H7 (cell line): ENCODE data around the gene TTLL10. TPM values are rescaled to one million over a fixed set of nuclear protein-coding genes. Genes with fewer than 3 reads are reported as not detected.
"Not testable (repeated sequence)": the region's sequence is repeated elsewhere in the genome, so short reads cannot be mapped to it uniquely, and the experiment has no call there.

Experiments used
- DNase-seq: peaks from one replicate; pipeline ENCODE4 v3.0.0; 2012
- H3K27me3 ChIP-seq: 2 replicates; pipeline ENCODE4 v1.6.0; 2011; ENCODE audit warnings: mild to moderate bottlenecking, low read length; ENCODE audit not compliant: control insufficient read depth, insufficient read depth
- H3K36me3 ChIP-seq: replicated peaks from 2 replicates; pipeline ENCODE4 v1.5.1; 2011; ENCODE audit warnings: low read length; ENCODE audit not compliant: control insufficient read depth, insufficient read depth
- H3K4me3 ChIP-seq: 2 replicates; pipeline ENCODE4 v1.5.1; 2011; ENCODE audit warnings: low read depth, mild to moderate bottlenecking, control low read depth, low read length, moderate library complexity; ENCODE audit not compliant: insufficient read depth
- total RNA-seq: library from RNA; depleted of rRNA; stranded (reverse); fragments of >200 nt; shearing (Covaris generic); gene quantifications from 2 replicates; pipeline ENCODE4 v1.2.3, GENCODE V29; 2014

The TTLL10 gene
- total RNA-seq, 1 experiment from 2014 or later = not detected

DNA sequence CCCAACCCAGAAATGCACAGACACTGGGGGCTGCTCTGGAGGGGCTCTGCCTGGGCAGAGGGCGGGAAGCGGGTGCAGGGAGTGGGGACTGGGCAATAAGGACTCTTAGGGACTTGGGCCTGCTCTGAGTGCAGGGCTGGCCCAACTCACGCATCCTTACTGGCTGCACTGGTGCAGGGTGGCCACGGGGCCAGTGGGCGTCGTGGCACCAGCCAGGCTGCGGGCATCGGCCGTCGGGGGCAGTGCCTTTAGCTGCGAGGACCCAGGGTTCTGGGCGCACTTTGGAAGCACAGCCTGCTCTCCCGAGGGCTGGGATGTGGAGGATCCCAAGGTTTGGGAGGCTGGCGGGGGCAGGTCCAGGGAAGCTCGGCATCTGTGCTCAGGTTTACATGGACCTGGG is 27.1 kb upstream of the TTLL10 start:
- H3K36me3 ChIP-seq = no peaks in the 10 kb centered on the region
- no peaks in the 10 kb centered on the region for H3K27me3 ChIP-seq
- no peak overlapping the region for H3K4me3 ChIP-seq
- DNase-seq = no peak

DNA sequence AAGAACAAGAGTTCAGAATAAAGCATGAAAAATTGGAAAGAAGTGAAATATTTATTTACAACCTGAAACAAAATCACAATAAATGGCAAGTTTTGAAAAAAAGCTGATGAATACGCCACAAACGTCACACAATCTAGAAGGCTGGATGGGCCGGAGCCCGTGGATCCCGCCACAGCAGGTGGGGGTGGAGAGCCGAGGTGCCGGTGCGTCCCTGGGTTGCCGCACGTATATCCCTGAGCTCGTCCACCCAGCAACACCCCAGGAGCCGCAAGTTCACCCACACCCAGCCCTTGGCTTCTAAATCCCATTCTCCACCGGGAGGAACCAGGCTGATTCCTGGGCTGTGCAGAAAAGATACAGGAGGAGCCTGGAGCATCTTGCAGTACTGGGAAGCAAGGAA is 25.6 kb upstream of the TTLL10 start:
- no peaks in the 10 kb centered on the region for H3K27me3 ChIP-seq
- DNase-seq = no peak

DNA sequence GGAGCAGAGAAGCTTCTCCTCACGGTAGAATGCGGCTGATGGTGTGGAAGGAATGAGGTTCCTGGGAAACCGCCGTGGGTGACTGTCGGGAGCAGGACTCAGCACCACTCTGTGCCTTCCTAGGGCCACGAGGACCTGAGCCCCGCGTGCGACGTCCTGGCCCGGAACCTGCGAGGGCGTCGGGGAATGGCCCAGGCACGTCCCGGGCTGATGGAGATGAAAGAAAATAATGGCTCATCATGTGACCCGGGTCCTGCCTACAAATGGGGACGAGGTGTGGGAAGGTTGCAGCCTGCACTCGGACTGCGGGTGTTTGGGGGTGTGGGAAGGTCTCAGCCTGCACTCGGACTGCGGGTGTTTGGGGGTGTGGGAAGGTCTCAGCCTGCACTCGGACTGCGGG is 25.1 kb upstream of the TTLL10 start:
- no peaks in the 10 kb centered on the region for H3K27me3 ChIP-seq
- no peaks in the 10 kb centered on the region for H3K36me3 ChIP-seq
- no peak overlapping the region for H3K4me3 ChIP-seq
- no peak for DNase-seq

More for the DNA sequence above, 25.6 kb upstream of the TTLL10 start:
- Histone ChIP-seq H3K36me3 (no peaks in the 10 kb centered on the region), H3K4me3 (no peak overlapping the region)

DNA sequence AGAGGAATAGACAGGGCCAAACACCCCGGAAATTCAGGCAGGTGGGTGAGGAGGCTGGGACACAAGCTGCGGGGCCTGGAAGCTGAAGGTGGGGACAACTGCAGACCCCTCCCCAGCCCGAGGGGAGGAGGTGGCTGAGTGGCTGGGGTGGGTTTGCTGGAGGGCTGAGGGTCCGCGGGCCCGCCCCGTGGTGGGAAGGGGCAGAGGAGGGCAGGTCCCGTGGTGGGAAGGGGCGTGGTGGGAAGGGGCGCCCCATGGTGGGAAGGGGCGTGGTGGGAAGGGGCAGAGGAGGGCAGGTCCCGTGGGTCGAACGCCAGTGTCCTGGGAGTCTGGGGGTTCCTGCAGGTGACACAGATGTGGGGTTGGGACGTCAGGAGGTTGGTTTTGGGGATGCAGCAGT is 24.3 kb upstream of the TTLL10 start:
- no peaks in the 10 kb centered on the region for H3K27me3 ChIP-seq
- no peaks in the 10 kb centered on the region for H3K36me3 ChIP-seq
- no peak overlapping the region for H3K4me3 ChIP-seq
- no peak for DNase-seq

DNA sequence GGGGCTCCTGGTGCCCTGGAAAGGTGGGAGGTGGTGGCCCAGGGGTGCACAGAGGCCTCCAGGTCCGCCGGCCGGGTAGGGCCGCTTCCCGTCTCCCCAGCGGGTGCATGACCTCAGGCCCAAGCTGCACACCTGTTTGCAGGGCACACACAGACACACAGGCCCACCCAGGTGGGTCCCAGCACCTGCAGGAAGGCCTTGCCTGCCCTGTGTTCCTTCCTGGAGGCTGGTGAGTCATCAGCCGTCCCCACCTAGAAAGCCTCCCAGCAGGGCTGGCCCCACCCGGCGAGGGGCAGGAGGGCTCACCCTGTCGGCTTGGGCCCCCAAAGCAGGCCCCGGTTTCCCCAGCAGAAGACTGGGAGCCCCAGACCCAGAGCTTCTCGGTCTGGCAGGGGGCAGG is 23.6 kb upstream of the TTLL10 start:
- DNase-seq = no peak
- Histone ChIP-seq H3K27me3 (no peaks in the 10 kb centered on the region), H3K4me3 (no peak overlapping the region), H3K36me3 (no peaks in the 10 kb centered on the region)

DNA sequence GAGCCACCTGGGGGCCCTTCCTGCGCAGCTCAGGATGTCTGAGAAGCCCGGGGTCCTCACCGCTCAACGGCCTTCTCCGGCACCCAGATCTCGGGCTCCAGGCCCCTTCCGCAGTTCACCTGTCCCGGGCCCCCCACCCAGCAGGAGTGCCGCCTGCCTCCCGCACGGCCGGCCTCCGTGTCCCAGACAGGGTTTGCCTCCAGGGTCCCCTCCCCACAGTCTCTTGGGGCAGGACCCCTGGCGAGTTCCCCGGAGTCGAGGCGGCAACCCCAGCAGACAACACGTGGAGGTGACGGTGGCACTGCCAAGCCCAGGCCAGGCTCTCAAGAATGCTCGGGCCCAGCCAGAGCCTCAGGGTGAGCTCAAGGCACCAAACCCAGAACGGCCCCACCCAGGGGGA is 22.4 kb upstream of the TTLL10 start:
- Histone ChIP-seq H3K27me3 (no peaks in the 10 kb centered on the region), H3K36me3 (no peaks in the 10 kb centered on the region), H3K4me3 (no peak overlapping the region)
- no peak for DNase-seq

DNA sequence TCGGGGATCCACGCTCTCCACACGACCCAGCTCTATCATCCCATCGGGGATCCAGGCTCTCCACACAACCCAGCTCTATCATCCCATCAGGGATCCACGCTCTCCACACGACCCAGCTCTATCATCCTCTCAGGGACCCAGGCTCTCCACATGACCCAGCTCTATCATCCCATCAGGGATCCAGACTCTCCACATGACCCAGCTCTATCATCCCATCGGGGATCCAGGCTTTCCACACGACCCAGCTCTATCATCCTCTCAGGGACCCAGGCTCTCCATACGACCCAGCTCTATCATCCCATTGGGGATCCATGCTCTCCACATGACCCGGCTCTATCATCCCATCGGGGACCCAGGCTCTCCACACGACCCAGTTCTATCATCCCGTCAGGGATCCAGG is 21.2 kb upstream of the TTLL10 start:
- not testable (repeated sequence) for DNase-seq

DNA sequence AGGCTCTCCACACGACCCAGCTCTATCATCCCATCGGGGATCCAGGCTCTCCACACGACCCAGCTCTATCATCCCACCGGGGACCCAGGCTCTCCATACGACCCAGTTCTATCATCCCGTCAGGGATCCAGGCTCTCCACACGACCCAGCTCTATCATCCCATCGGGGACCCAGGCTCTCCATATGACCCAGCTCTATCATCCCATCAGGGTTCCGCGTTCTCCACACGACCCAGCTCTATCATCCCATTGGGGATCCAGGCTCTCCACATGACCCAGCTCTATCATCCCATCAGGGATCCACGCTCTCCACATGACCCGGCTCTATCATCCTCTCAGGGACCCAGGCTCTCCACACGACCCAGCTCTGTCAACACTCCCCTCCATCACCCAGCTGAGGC is 20.5 kb upstream of the TTLL10 start:
- not testable (repeated sequence) for H3K36me3 ChIP-seq, H3K4me3 ChIP-seq, DNase-seq, H3K27me3 ChIP-seq

More for the DNA sequence above, 21.2 kb upstream of the TTLL10 start:
- H3K27me3 ChIP-seq, H3K4me3 ChIP-seq, H3K36me3 ChIP-seq: not testable (repeated sequence)

DNA sequence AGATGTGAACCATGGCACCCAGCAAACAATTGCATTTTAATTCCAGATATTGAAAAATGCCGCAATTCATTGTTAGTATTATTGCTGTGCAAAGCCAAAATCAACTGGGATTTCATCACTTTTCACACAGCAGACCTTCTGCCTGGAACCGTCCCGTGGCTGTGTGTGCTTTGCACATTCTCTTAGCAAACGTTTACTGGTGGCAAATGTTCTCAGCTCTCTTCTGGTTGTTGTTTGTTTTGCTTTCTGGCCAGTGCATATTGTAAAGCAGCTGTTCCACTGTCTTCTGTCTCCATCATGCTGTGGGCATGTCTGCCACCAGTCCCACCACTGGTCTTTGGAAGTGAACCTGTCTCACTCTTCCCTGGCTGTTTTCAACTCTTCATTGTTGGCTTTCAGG is 19.8 kb upstream of the TTLL10 start:
- Histone ChIP-seq H3K36me3 (no peaks in the 10 kb centered on the region), H3K27me3 (no peaks in the 10 kb centered on the region; the same call in 1 of the 2 replicates), H3K4me3 (no peak overlapping the region)
- no peak for DNase-seq

DNA sequence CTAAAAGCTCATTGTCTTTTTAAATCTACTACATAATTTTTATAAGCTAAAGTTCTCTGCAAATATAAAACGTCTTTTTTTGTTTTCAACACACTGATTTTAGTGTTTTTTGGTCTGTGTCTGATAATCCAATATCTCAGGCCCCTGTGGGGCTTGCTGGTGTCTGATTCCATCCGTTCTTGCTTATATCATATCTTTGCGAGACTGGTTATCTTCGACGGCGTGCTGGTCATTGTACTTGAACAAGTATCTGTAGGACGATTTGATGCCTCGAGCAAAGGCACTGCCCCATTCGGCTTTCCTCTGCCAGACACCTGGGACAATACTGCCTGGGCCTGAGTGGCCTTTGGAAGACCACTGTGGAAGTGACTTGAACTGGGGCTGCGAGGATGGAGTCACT is 18.4 kb upstream of the TTLL10 start:
- DNase-seq = no peak
- Histone ChIP-seq H3K4me3 (no peak overlapping the region), H3K27me3 (no peaks in the 10 kb centered on the region; the same call in 1 of the 2 replicates), H3K36me3 (no peaks in the 10 kb centered on the region)

DNA sequence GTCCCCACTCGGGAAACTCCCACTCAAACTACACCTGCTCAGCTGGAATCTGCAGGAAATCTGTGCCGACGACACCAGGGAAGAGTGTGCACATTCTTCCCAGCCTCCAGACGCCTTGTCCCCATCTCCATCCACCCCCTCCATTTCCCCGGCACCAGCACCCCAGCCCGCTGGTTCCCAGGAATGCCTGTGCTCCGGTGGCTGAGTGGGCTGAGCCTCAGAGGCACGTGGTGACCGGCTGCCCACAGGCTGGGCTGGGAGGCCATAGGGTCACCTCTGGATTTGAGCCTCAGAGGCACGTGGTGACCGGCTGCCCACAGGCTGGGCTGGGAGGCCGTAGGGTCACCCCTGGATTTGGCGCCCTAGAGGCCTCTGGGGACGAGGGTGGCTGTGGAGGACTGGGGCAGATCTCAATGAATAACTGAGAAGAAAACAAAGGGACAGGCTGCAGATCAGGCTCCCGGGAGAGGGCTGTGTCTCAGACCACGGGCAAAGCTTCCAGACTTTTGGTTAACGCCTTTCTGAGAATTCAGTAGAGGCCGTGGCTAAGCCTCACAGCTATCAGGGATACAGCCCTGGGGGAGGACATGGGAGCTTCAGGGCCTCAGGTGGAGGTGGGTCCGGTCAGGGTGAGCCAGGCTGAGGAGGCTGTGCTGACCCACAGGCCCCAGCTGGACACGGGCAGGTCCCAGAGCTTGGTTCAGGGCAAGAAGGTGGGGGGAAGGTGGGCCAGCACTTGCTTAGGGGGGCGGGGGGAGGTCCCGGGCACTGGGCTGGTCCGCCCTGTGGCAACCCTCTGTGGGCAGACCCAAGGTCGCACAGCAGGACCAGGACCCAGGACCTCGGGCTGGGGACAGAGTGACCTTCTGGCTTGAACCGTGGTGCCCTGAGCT is 17.3 kb upstream of the TTLL10 start:
- Histone ChIP-seq H3K27me3 (no peaks in the 10 kb centered on the region; the same call in 1 of the 2 replicates), H3K36me3 (no peaks in the 10 kb centered on the region), H3K4me3 (no peak overlapping the region)
- DNase-seq = no peak

DNA sequence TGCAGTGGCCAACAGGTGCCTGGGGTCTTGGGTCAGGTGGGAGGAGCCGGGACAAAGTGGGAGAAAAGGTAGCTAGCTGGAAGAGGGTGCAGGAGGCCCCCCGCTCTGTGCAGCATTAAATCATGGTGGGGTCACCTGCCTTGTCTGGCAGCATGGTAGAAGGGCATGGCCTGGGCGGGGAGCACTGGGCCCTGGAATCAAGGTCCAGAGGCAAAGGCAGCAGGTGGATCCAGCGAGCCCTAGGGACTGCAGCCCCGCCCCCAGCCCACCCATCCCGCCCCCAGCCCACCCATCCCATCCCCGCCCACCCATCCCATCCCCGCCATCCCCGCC is 16.7 kb upstream of the TTLL10 start:
- Histone ChIP-seq H3K27me3 (no peaks in the 10 kb centered on the region; the same call in 1 of the 2 replicates), H3K4me3 (peak overlapping the region; percentile 10; the same call in 1 of the 2 replicates), H3K36me3 (no peaks in the 10 kb centered on the region)
- DNase-seq = peak; percentile 85

DNA sequence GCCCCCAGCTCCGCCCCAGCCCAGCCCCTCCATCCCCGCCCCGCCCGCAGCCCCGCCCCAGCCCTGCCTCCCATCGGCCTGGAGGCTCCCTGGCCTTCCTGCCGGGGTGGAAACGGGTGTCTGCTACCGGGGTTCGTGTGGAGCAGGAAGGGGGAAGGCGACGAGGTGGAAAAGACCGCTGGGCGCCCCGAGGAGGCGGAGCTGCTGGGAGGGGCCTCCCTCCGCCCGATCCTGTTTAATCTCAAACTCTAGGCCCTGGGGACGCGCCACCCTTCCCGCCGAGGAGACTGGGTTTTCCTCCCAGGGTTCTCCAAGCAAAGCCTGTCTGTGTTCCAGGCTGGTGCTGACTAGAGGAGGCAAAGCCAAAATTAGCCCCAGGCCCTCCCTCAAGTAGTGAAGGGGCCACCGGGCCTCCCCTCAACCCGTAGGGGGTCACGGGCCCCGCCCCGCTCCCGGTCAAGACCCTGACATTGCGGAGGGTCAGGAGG is 16.2 kb upstream of the TTLL10 start:
- H3K27me3 ChIP-seq = no peaks in the 10 kb centered on the region; the same call in 1 of the 2 replicates
- H3K36me3 ChIP-seq = no peaks in the 10 kb centered on the region
- H3K4me3 ChIP-seq = peak overlapping the region; percentile 43
- DNase-seq = peak; percentile 98

DNA sequence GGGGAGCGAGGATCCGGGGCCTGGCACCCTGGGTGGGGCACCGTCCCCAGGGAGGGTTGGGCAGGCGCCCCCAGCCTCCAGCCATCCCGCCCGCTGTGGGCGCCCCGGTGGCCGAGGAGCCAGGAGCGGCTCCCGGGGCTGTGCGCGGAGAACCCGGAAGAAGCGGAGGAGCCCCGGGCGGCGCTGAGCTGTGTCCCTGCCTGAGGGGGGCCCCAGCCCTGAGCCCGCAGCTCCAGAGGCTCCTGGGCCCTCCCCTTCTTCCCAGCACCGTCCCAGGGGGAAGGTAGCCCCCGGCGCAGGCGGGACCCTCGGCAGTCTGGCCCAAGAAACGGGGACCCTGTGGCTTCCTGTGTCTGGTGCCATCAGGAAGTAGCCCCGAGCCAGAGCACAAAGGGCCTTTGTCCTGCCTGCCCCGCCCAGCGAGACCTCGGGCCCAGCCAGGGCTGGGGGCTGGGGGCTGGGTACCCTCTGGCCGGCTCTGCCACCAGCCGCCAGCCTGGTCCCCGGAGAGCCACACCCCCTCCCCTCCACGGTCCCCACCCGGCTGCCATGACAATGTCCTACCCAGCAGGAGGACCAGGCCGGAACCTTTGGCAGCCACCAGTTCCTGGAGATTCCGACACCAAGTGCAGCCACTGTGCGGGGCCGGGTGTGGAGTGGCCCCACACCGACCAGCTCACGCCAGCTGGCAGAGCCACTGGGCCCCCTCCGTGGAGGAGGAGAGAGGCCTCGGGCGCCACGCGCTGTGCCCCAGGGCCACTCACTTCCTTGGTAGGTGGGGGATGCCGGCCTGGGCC is 15.6 kb upstream of the TTLL10 start:
- H3K27me3 ChIP-seq = no peaks in the 10 kb centered on the region; the same call in 1 of the 2 replicates
- DNase-seq = peak; percentile 90

More for the DNA sequence above, 15.6 kb upstream of the TTLL10 start:
- Histone ChIP-seq H3K36me3 (no peaks in the 10 kb centered on the region), H3K4me3 (peak overlapping the region; percentile 43)
